Measurements from ENCODE around the gene HSPA8. TPM values are rescaled to one million over a fixed set of nuclear protein-coding genes. Genes with fewer than 3 reads are reported as not detected.

Gene HSPA8
- 386 and 958 TPM in 2 replicates for total RNA-seq
- 325 and 839 TPM in 2 replicates for polyA plus RNA-seq

- Histone ChIP-seq H3K4me1 (ENCODE audit: low read depth) (peaks cover 31% of the 10 kb centered on the region), H3K9me3 (ENCODE audit: low read depth) (no peaks in the 10 kb centered on the region), H3K27me3 (no peaks in the 10 kb centered on the region), H3K27ac (peak within 1 kb of the TSS; percentile 100), H3K4me3 (peak within 1 kb of the TSS; percentile 64), H3K36me3 (peaks cover 42% of the 10 kb centered on the region)
- DNase-seq (ENCODE audit: low read depth in 1 of 2, low spot score in 1 of 2) = peak; percentile 50 to 74
- TF ChIP-seq CTCF (IDR thresholded peaks at IDR 0.05; ENCODE audit: low read depth, low read length) = no peak
These were observed at the start of gene HSPA8 for GRCh38 chr11:123061403-123062157. Gene HSPA8 (minus strand): TSS chr11:123062136. CDS start chr11:123061324, 812 bp downstream.

GRCh38 chr11:123111465-123111864, 49.5 kb upstream of the HSPA8 start:
- peak; percentile 62 to 81 for DNase-seq (ENCODE audit: low read depth in 1 of 2, low spot score in 1 of 2)
- Histone ChIP-seq H3K36me3 (no peaks in the 10 kb centered on the region), H3K9me3 (ENCODE audit: low read depth) (no peaks in the 10 kb centered on the region), H3K4me1 (ENCODE audit: low read depth) (peaks cover 9% of the 10 kb centered on the region), H3K27ac (no peak overlapping the region), H3K27me3 (no peaks in the 10 kb centered on the region), H3K4me3 (no peak overlapping the region)
- TF ChIP-seq CTCF (IDR thresholded peaks at IDR 0.05; ENCODE audit: low read depth, low read length) = peak; percentile 69

- no peak for DNase-seq (ENCODE audit: low read depth in 1 of 2, low spot score in 1 of 2)
- no peak overlapping the region for H3K27ac ChIP-seq
- H3K4me1 ChIP-seq (ENCODE audit: low read depth) = peaks cover 9% of the 10 kb centered on the region
- TF ChIP-seq CTCF (IDR thresholded peaks at IDR 0.05; ENCODE audit: low read depth, low read length) = no peak
- H3K36me3 ChIP-seq = no peaks in the 10 kb centered on the region
- H3K9me3 ChIP-seq (ENCODE audit: low read depth) = no peaks in the 10 kb centered on the region
- no peaks in the 10 kb centered on the region for H3K27me3 ChIP-seq
- H3K4me3 ChIP-seq = no peak overlapping the region
These were observed 48.5 kb upstream of the HSPA8 start for GRCh38 chr11:123110397-123110796.

GRCh38 chr11:123107945-123108495, 46.1 kb upstream of the HSPA8 start:
- no peak for DNase-seq (ENCODE audit: low read depth in 1 of 2, low spot score in 1 of 2)
- H3K4me1 ChIP-seq (ENCODE audit: low read depth) = peaks cover 4% of the 10 kb centered on the region
- H3K27me3 ChIP-seq = no peaks in the 10 kb centered on the region
- TF ChIP-seq CTCF (IDR thresholded peaks at IDR 0.05; ENCODE audit: low read depth, low read length) = no peak
- no peaks in the 10 kb centered on the region for H3K9me3 ChIP-seq (ENCODE audit: low read depth)
- no peaks in the 10 kb centered on the region for H3K36me3 ChIP-seq
- no peak overlapping the region for H3K4me3 ChIP-seq
- no peak overlapping the region for H3K27ac ChIP-seq

GRCh38 chr11:123104697-123105096, 42.8 kb upstream of the HSPA8 start:
- TF ChIP-seq CTCF (IDR thresholded peaks at IDR 0.05; ENCODE audit: low read depth, low read length) = no peak
- H3K9me3 ChIP-seq (ENCODE audit: low read depth) = no peaks in the 10 kb centered on the region
- no peaks in the 10 kb centered on the region for H3K36me3 ChIP-seq
- H3K4me1 ChIP-seq (ENCODE audit: low read depth) = no peaks in the 10 kb centered on the region
- H3K27ac ChIP-seq = no peak overlapping the region
- H3K27me3 ChIP-seq = no peaks in the 10 kb centered on the region
- H3K4me3 ChIP-seq = no peak overlapping the region
- no peak for DNase-seq (ENCODE audit: low read depth in 1 of 2, low spot score in 1 of 2)

Measured in cardiac muscle cell (in vitro differentiated cells and primary cell).